Measurements from ENCODE around the gene ANKRD50.

The ANKRD50 gene

GRCh38 chr4:124635331-124635730 is 77.2 kb downstream of the ANKRD50 start:
- no peak for DNase-seq

GRCh38 chr4:124633285-124633941 is 79.1 kb downstream of the ANKRD50 start:
- no peak for DNase-seq

GRCh38 chr4:124632439-124632838 is 80.1 kb downstream of the ANKRD50 start:
- DNase-seq: no peak

- peak; percentile 97 for DNase-seq
Observed at GRCh38 chr4:124631760-124632159, 80.8 kb downstream of the ANKRD50 start.

- DNase-seq: no peak
Observed at GRCh38 chr4:124629681-124630080, 82.9 kb downstream of the ANKRD50 start.
